Endothelial cell of umbilical vein (primary cell): ENCODE data around the gene NEDD4L. TPM values are rescaled to one million over a fixed set of nuclear protein-coding genes. Genes with fewer than 3 reads are reported as not detected.

ENCODE experiments used
- BruUV-seq: library from RNA; stranded (reverse); fragments of 400-500 nt; replicated peaks from 2 replicates; lab custom pipeline; 2021; lab: Mats Ljungman, UMichigan
- CTCF ChIA-PET: fragments of 300-600, 350-600 bp; sonication (Branson Sonifier 250); formaldehyde crosslinking; loops from one replicate; lab custom pipeline; 2021; ENCODE audit warnings: antibody characterized with exemption, inconsistent platforms; lab: Charles Lee
- POLR2A ChIA-PET: fragments of 300-600, 350-600 bp; sonication (Branson Sonifier 250); formaldehyde crosslinking; loops from one replicate; lab custom pipeline; 2021; ENCODE audit warnings: antibody characterized with exemption, inconsistent platforms; lab: Charles Lee
- DNase-seq: peaks from one replicate; pipeline ENCODE4 v3.0.0-alpha.2; 2011; ENCODE audit warnings: low read depth, low spot score
- FAIRE-seq: peaks from 2 replicates; lab custom pipeline; 2011; peaks lifted over from hg19 to GRCh38; lab: Jason Lieb, UNC
- H2AFZ ChIP-seq: 2 replicates; pipeline ENCODE4 v1.6.0; 2012; ENCODE audit warnings: low read depth, low read length, control low read depth, inconsistent platforms
- H3K27ac ChIP-seq: 2 replicates; pipeline ENCODE4 v1.5.1; 2011; ENCODE audit warnings: low read depth, mild to moderate bottlenecking, control low read depth, low read length, moderate library complexity; ENCODE audit not compliant: insufficient read depth
- H3K27me3 ChIP-seq, 2 experiments: 2 replicates each; pipeline versions ENCODE4 v1.6.0 to v1.6.1; 2011; ENCODE audit warnings: low read length in 2 of 2, mixed read lengths in 1 of 2; ENCODE audit not compliant: control insufficient read depth in 2 of 2, insufficient read depth in 2 of 2
- H3K36me3 ChIP-seq, 2 experiments: 2 replicates in 1 of 2; 3 replicates in 1 of 2; pipeline ENCODE4 v1.5.1; 2011; ENCODE audit warnings: low read length in 2 of 2, mild to moderate bottlenecking in 1 of 2, moderate library complexity in 1 of 2; ENCODE audit not compliant: control insufficient read depth in 2 of 2, insufficient read depth in 2 of 2; ENCODE audit errors: extremely low read depth in 1 of 2
- H3K4me1 ChIP-seq: 3 replicates; pipeline ENCODE4 v1.5.1; 2011; ENCODE audit warnings: mild to moderate bottlenecking, low read length; ENCODE audit not compliant: control insufficient read depth, insufficient read depth; ENCODE audit errors: extremely low read depth
- H3K4me2 ChIP-seq: 2 replicates; pipeline ENCODE4 v1.6.1; 2011; ENCODE audit warnings: low read length, control low read depth, mixed read lengths; ENCODE audit not compliant: insufficient read depth
- H3K4me3 ChIP-seq, 3 experiments: fragments of 200-600 bp in 1 of 3; sonication (generic), shearing (Covaris generic) in 1 of 3; replicated peaks in 1 of 3; 2 replicates each; pipeline ENCODE4 v1.5.1; 2011 to 2016; ENCODE audit warnings: control low read depth in 3 of 3, low read length in 3 of 3, mild to moderate bottlenecking in 2 of 3, inconsistent platforms in 1 of 3, low read depth in 1 of 3, moderate library complexity in 1 of 3; ENCODE audit not compliant: insufficient read depth in 1 of 3
- H3K79me2 ChIP-seq: 2 replicates; pipeline ENCODE4 v1.6.0; 2012; ENCODE audit warnings: low read length, inconsistent platforms; ENCODE audit not compliant: control insufficient read depth, insufficient read depth
- H3K9ac ChIP-seq: replicated peaks from 2 replicates; pipeline ENCODE3; 2011; ENCODE audit warnings: low read length, control low read depth; ENCODE audit not compliant: insufficient read depth; ENCODE audit errors: extremely low read depth
- H3K9me1 ChIP-seq: replicated peaks from 3 replicates; pipeline ENCODE4 v1.6.0; 2011; ENCODE audit warnings: mild to moderate bottlenecking, low read length; ENCODE audit not compliant: control insufficient read depth, insufficient read depth; ENCODE audit errors: extremely low read depth
- H3K9me3 ChIP-seq: replicated peaks from 2 replicates; pipeline ENCODE4 v1.5.1; 2012; ENCODE audit warnings: low read length, inconsistent platforms; ENCODE audit not compliant: control insufficient read depth, insufficient read depth
- H4K20me1 ChIP-seq: replicated peaks from 2 replicates; pipeline ENCODE3; 2011; ENCODE audit warnings: mild to moderate bottlenecking, low read length; ENCODE audit not compliant: control insufficient read depth, insufficient read depth; ENCODE audit errors: extremely low read depth
- CTCF ChIP-seq, 2 donors: IDR thresholded peaks; 1 replicate in 1 of 2; 2 replicates in 1 of 2; pipeline ENCODE4 v1.5.1; 2011; ENCODE audit warnings: low read length in 2 of 2, mild to moderate bottlenecking in 2 of 2, moderate library complexity in 2 of 2, control low read depth in 1 of 2, inconsistent platforms in 1 of 2, low read depth in 1 of 2; ENCODE audit not compliant: insufficient read depth in 1 of 2; ENCODE audit errors: extremely low read depth in 1 of 2
- EZH2 ChIP-seq: IDR thresholded peaks from 2 replicates; pipeline ENCODE4 v1.6.1; 2012; ENCODE audit warnings: borderline replicate concordance, low read depth, mild to moderate bottlenecking, moderate library complexity, low read length, inconsistent platforms; ENCODE audit not compliant: severe bottlenecking
- FOS ChIP-seq: IDR thresholded peaks from 2 replicates; pipeline ENCODE4 v1.6.1; 2011; ENCODE audit warnings: mild to moderate bottlenecking, low read length, moderate library complexity, borderline replicate concordance; ENCODE audit not compliant: insufficient read depth
- GATA2 ChIP-seq: IDR thresholded peaks from 2 replicates; pipeline ENCODE4 v1.7.0; 2011; ENCODE audit warnings: low read depth, mild to moderate bottlenecking, moderate library complexity, mixed read lengths, low read length; ENCODE audit not compliant: insufficient read length, insufficient read depth
- JUN ChIP-seq: IDR thresholded peaks from 2 replicates; pipeline ENCODE4 v1.6.1; 2011; ENCODE audit warnings: borderline replicate concordance, low read depth; ENCODE audit not compliant: insufficient read length, insufficient read depth
- MYC ChIP-seq: IDR thresholded peaks from one replicate; pipeline ENCODE4 v1.6.1; 2011; ENCODE audit warnings: mild to moderate bottlenecking, low read depth, low read length
- POLR2A ChIP-seq: IDR thresholded peaks from 2 replicates; pipeline ENCODE4 v1.6.1; 2012; ENCODE audit warnings: low read depth, mild to moderate bottlenecking, control low read depth, low read length
- POLR2AphosphoS5 ChIP-seq: IDR thresholded peaks from 2 replicates; pipeline ENCODE4 v1.6.1; 2012; ENCODE audit warnings: low read depth, mild to moderate bottlenecking, control low read depth, low read length, moderate library complexity; ENCODE audit not compliant: insufficient read depth
- dilution Hi-C: fragments of 300-500 bp; cut with MboI; formaldehyde crosslinking; loops from one replicate; pipeline ENCODE4 v1.15.0; 2019; ENCODE audit warnings: low sequenced_read_pairs; ENCODE audit not compliant: extremely low pct_ligation_motif_present
- intact Hi-C: fragments of 100-400 bp; cut with micrococcal nuclease; formaldehyde crosslinking; loops from one replicate; pipeline ENCODE4 v1.10.0; 2022
- polyA plus RNA-seq, 4 experiments: library from polyadenylated mRNA; depleted of rRNA in 3 of 4; stranded (reverse) in 3 of 4; unstranded in 1 of 4; fragments of >200 nt; gene quantifications; 2 replicates each; pipeline versions ENCODE4 v1.2.1 to v1.2.3, GENCODE V29; 2011 to 2012; ENCODE audit warnings: missing spikeins in 1 of 4
- total RNA-seq: library from RNA; stranded (reverse); gene quantifications from 2 replicates; pipeline ENCODE4 v1.2.3, GENCODE V29; 2021
- TF ChIP-seq, protein P1 (sequence below): IDR thresholded peaks from 2 replicates; pipeline ENCODE4 v1.6.1; 2011; ENCODE audit not compliant: insufficient read depth, insufficient read length

Gene NEDD4L
- total and polyA plus RNA-seq, 2 donors (not counting 3 experiments of a cell fraction or from before 2014, with no cell fraction given), result 20.5 to 78.9 TPM

DNA sequence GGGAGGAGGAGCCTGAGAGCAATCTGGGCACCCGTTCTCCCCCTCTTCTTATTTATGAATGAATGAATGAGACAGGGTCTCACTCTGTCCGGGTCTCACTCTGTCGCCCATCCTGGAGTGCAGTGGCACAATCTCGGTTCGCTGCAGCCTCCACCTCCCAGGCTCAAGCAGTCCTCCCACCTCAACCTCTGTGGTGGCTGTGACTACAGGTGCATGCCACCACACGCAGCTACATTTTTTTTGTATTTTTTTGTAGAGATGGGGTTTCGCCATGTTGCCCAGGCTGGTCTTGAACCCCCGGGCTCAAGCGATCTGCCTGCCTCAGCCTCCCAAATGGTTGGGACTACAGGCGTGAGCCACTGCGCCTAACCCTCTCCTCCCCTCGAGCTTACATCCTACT lies 198.4 kb downstream of the NEDD4L start:
- H3K4me2 ChIP-seq, result no peak overlapping the region
- H3K27ac ChIP-seq, result no peak overlapping the region
- FAIRE-seq (no peak), DNase-seq (no peak)
- H3K36me3 ChIP-seq, result no peaks in the 10 kb centered on the region
- POLR2A ChIA-PET, result no interaction called here
- H3K27me3 ChIP-seq, result no peaks in the 10 kb centered on the region
- dilution Hi-C loops (no loop called here), intact Hi-C loops (no loop called here)
- no peak overlapping the region for H2AFZ ChIP-seq
- H3K4me1 ChIP-seq, result peaks cover 39% of the 10 kb centered on the region
- H4K20me1 ChIP-seq, result no peaks in the 10 kb centered on the region
- H3K9me3 ChIP-seq, result no peaks in the 10 kb centered on the region
- no peaks in the 10 kb centered on the region for H3K79me2 ChIP-seq
- H3K9me1 ChIP-seq, result no peaks in the 10 kb centered on the region
- CTCF ChIA-PET, result interaction anchor here (0.9 to 1.5 kb wide), 8 partner anchors 12 to 199 kb away, joined by 3 to 5 read pairs (median 4); partner anchors contain the start of gene NEDD4L
- no TSS peak for BruUV-seq
- H3K4me3 ChIP-seq, result no peak overlapping the region
- H3K9ac ChIP-seq, result no peak overlapping the region
- TF ChIP-seq POLR2AphosphoS5, result no peak
- no peak for TF ChIP-seq CTCF (IDR thresholded peaks at IDR 0.05; ENCODE audit: extremely low read depth in 1 of 2, insufficient read depth in 1 of 2, low read depth in 1 of 2, low read length in 2 of 2)
- TF ChIP-seq, protein P1, sequence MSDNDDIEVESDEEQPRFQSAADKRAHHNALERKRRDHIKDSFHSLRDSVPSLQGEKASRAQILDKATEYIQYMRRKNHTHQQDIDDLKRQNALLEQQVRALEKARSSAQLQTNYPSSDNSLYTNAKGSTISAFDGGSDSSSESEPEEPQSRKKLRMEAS, result no peak
- no peak for TF ChIP-seq EZH2
- TF ChIP-seq GATA2, result no peak
- TF ChIP-seq FOS, result no peak
- TF ChIP-seq MYC, result no peak
- no peak for TF ChIP-seq POLR2A
- TF ChIP-seq JUN, result no peak
